Gastroesophageal sphincter (tissue), 4 donors: ENCODE data around the gene CREBBP. TPM values are rescaled to one million over a fixed set of nuclear protein-coding genes. Genes with fewer than 3 reads are reported as not detected.
"Not testable (repeated sequence)": the region's sequence is repeated elsewhere in the genome, so short reads cannot be mapped to it uniquely, and the experiment has no call there.

Experiments used
- ATAC-seq: fragments of 150-250 bp; one replicate; pipeline ENCODE4 v1.9.1; 2016; ENCODE audit warnings: mild to moderate bottlenecking, moderate library complexity
- H3K27ac ChIP-seq, 4 donors: fragments of 200-600 bp; sonication (generic) in 3 of 4; 1 replicate in 3 of 4; 2 replicates in 1 of 4; pipeline ENCODE4 v1.5.1; 2016 to 2019
- H3K27me3 ChIP-seq: fragments of 200-600 bp; sonication (generic); one replicate; pipeline ENCODE4 v1.5.1; 2019
- H3K36me3 ChIP-seq, 2 donors: fragments of 200-600 bp; sonication (generic); one replicate each; pipeline ENCODE4 v1.5.1; 2019; ENCODE audit warnings: control low read depth in 1 of 2
- H3K4me1 ChIP-seq, 3 donors: fragments of 200-600 bp; sonication (generic); 1 replicate in 2 of 3; 2 replicates in 1 of 3; pipeline ENCODE4 v1.5.1; 2016 to 2019; ENCODE audit warnings: control low read depth in 2 of 3
- H3K4me3 ChIP-seq, 2 donors: fragments of 200-600 bp; sonication (generic); one replicate each; pipeline ENCODE4 v1.5.1; 2019; ENCODE audit warnings: mild to moderate bottlenecking in 1 of 2, moderate library complexity in 1 of 2
- H3K9me3 ChIP-seq, 3 donors: fragments of 200-600 bp; sonication (generic); one replicate each; pipeline ENCODE4 v1.5.1; 2017 to 2019; ENCODE audit warnings: control low read depth in 2 of 3
- EP300 ChIP-seq: sonication (generic); formaldehyde crosslinking; IDR thresholded peaks from one replicate; pipeline ENCODE4 v1.6.1; 2017; ENCODE audit warnings: antibody characterized with exemption, mild to moderate bottlenecking
- POLR2A ChIP-seq, 2 donors: fragments of 450-650 bp; IDR thresholded peaks; one replicate each; pipeline ENCODE4 v1.6.1; 2017; ENCODE audit warnings: antibody characterized with exemption in 2 of 2, mild to moderate bottlenecking in 2 of 2, moderate library complexity in 1 of 2
- POLR2AphosphoS5 ChIP-seq: sonication (generic); formaldehyde crosslinking; IDR thresholded peaks from one replicate; pipeline ENCODE4 v1.6.1; 2017; ENCODE audit warnings: antibody characterized with exemption
- WGBS, 2 donors: methylation state at CpG; one replicate each; pipeline ENCODE4 v1.1.5; 2018; ENCODE audit warnings: low coverage in 1 of 2; 5-methylcytosine and 5-hydroxymethylcytosine counted together
- total RNA-seq, 4 donors: library from RNA; depleted of rRNA; stranded (reverse); fragments of >200 nt; gene quantifications; one replicate each; pipeline ENCODE4 v1.1.0, GENCODE V29; 2016
- TF ChIP-seq, protein P1 (sequence below), 4 experiments: fragments of 200-600 bp in 2 of 4; fragments of 450-650 bp in 2 of 4; sonication (generic) in 1 of 4; IDR thresholded peaks; one replicate each; pipeline ENCODE4 v1.5.1; 2017 to 2019; ENCODE audit warnings: antibody characterized with exemption in 4 of 4, mild to moderate bottlenecking in 2 of 4, moderate library complexity in 2 of 4

Gene CREBBP
- total RNA-seq, 4 donors from 2014 or later = 45.9 to 115 (median 61.7) TPM

- no peak for ATAC-seq
- Histone ChIP-seq H3K27me3 (peaks cover 4% of the 10 kb centered on the region), H3K27ac (no peak overlapping the region), H3K36me3 (no peaks in the 10 kb centered on the region), H3K4me1 (no peaks in the 10 kb centered on the region), H3K4me3 (no peak overlapping the region), H3K9me3 (peaks cover 0 to 25% (median 0%) of the 10 kb centered on the region in 3 donors)
- WGBS, 2 donors = 91% methylated on average over 4 of the region's 17 CpGs; no CpG with 5 or more reads in 1 of the 2 donors
- TF ChIP-seq, protein P1, sequence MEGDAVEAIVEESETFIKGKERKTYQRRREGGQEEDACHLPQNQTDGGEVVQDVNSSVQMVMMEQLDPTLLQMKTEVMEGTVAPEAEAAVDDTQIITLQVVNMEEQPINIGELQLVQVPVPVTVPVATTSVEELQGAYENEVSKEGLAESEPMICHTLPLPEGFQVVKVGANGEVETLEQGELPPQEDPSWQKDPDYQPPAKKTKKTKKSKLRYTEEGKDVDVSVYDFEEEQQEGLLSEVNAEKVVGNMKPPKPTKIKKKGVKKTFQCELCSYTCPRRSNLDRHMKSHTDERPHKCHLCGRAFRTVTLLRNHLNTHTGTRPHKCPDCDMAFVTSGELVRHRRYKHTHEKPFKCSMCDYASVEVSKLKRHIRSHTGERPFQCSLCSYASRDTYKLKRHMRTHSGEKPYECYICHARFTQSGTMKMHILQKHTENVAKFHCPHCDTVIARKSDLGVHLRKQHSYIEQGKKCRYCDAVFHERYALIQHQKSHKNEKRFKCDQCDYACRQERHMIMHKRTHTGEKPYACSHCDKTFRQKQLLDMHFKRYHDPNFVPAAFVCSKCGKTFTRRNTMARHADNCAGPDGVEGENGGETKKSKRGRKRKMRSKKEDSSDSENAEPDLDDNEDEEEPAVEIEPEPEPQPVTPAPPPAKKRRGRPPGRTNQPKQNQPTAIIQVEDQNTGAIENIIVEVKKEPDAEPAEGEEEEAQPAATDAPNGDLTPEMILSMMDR (IDR thresholded peaks at IDR 0.05) = no peak
- no peak for TF ChIP-seq EP300
These were observed 35.1 kb upstream of the CREBBP start for GRCh38 chr16:3915426-3916260.

DNA sequence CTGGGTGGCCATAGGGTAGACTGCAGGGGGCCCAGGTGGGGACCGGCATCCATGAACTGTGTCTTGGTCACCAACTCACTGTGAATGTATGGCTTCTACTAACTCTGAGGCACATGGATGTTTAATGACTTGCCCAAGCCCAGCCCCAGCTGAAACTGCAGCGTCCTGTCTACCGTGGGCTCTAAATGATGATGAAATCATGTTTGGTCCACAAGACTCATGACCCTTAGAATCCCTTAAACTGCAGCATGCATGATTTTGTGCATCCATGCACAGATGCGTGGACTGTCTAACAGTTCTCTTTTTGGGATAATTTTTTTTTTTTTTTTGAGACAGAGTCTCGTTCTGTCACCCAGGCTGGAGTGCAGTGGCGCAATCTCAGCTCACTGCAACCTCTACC lies 32.4 kb upstream of the CREBBP start:
- WGBS, 2 donors = 73 to 77% methylated on average over 5 of the region's 6 CpGs
- no peak for ATAC-seq

GRCh38 chr16:3912373-3912772 lies 31.9 kb upstream of the CREBBP start:
- no peak overlapping the region for H3K27ac ChIP-seq
- H3K4me3 ChIP-seq = no peak overlapping the region
- no peak for TF ChIP-seq EP300
- TF ChIP-seq, protein P1 (IDR thresholded peaks at IDR 0.05) = no peak
- TF ChIP-seq POLR2AphosphoS5 = no peak
- TF ChIP-seq POLR2A (IDR thresholded peaks at IDR 0.05) = no peak
- peaks cover 0 to 6% (median 0%) of the 10 kb centered on the region in 3 donors for H3K9me3 ChIP-seq
- H3K27me3 ChIP-seq = no peaks in the 10 kb centered on the region
- no peak for ATAC-seq
- 70 to 92% methylated on average over 2 to 5 of the region's 12 CpGs for WGBS, 2 donors
- H3K4me1 ChIP-seq = no peaks in the 10 kb centered on the region
- no peaks in the 10 kb centered on the region for H3K36me3 ChIP-seq

More for the DNA sequence above, 32.4 kb upstream of the CREBBP start:
- no peak overlapping the region for H3K27ac ChIP-seq
- no peak for TF ChIP-seq POLR2AphosphoS5
- TF ChIP-seq POLR2A (IDR thresholded peaks at IDR 0.05) = no peak
- TF ChIP-seq, protein P1 (IDR thresholded peaks at IDR 0.05) = no peak
- TF ChIP-seq EP300 = no peak
- H3K4me3 ChIP-seq = no peak overlapping the region
- no peaks in the 10 kb centered on the region for H3K4me1 ChIP-seq
- no peaks in the 10 kb centered on the region for H3K27me3 ChIP-seq
- no peaks in the 10 kb centered on the region for H3K36me3 ChIP-seq
- peaks cover 0 to 9% (median 0%) of the 10 kb centered on the region in 3 donors for H3K9me3 ChIP-seq

DNA sequence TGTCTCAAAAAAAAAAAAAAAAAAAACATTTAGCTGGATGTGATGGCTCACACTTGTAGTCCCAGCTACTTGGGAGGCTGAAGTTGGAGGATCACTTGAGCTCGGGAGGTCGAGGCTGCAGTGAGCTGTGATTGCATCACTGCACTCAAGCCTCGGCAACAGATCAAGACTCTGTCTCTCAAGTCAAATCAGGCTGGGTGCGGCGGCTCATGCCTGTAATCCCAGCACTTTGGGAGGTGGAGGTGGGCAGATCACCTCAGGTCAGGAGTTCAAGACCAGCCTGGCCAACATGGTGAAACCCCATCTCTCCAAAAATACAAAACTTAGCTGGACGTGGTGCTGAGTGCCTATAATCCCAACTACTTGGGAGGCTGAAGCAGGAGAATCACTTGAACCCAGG lies 31.2 kb upstream of the CREBBP start:
- not testable (repeated sequence) for H3K9me3 ChIP-seq, H3K27ac ChIP-seq, H3K27me3 ChIP-seq, H3K36me3 ChIP-seq, H3K4me1 ChIP-seq, H3K4me3 ChIP-seq, ATAC-seq
- 75 to 93% methylated on average over 3 to 4 of the region's 6 CpGs for WGBS, 2 donors

DNA sequence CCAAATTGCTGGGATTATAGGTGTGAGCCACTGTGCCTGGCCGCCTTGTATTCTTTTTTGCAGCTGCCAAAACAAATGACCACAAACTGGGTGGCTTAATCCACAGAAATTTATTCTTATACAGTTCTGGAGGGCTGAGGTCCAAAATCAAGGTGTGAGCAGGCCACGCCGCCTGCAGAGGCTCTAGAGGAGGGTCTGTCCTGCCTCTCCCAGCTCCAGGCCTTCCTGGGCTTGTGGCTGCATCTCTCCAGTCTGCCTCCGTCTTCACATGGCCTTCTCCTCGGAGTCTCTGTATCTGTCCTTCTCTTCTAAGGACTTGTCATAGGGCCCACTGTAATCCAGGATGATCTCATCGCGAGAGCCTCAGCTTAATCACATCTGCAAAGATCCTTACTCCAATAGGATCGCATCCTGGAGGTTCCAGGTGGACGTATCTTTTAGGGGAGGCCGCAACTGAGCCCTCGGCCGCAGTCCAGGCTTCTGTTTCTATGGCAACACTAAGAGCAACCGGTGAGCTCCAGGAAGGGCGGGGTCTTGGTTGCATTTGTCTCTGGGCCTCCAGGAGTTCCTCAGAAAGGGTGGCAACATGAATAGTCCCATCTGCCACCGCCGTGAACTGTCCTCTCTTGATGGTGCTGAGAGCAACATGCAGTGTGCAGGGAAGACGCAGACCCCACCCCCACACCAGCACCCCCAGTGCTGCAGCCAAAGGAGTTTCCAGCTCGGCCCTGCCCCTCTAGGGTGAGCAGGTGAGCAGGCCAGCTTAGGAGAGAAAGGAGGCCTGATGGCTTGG lies 29.5 kb upstream of the CREBBP start:
- no peaks in the 10 kb centered on the region for H3K36me3 ChIP-seq
- no peak for TF ChIP-seq EP300
- no peak for TF ChIP-seq POLR2A (IDR thresholded peaks at IDR 0.05)
- no peak for TF ChIP-seq POLR2AphosphoS5
- TF ChIP-seq, protein P1 (IDR thresholded peaks at IDR 0.05) = no peak
- no peaks in the 10 kb centered on the region for H3K27me3 ChIP-seq
- no peak overlapping the region for H3K4me3 ChIP-seq
- no peaks in the 10 kb centered on the region for H3K4me1 ChIP-seq
- ATAC-seq = no peak
- 85 to 86% methylated on average over 4 to 5 of the region's 18 CpGs for WGBS, 2 donors
- H3K27ac ChIP-seq = no peak overlapping the region
- no peaks in the 10 kb centered on the region for H3K9me3 ChIP-seq
